SW 1271 (cell line): ENCODE results near the gene C11orf68.

Experiments
- DNase-seq, 2 experiments: peaks; one replicate each; lab custom pipeline; 2025; lab: John Stamatoyannopoulos, UW

C11orf68 gene

GRCh38 chr11:65890324-65891218, 28.3 kb downstream of the C11orf68 start, which contains the start of gene CCDC85B:
Gene CCDC85B (plus strand): TSS chr11:65890673. CDS start chr11:65890784, 111 bp downstream.
- DNase-seq, result peak; percentile 82 to 89

- peak; percentile 89 to 95 for DNase-seq
These were observed 30.6 kb downstream of the C11orf68 start, which contains the start of gene FIBP for GRCh38 chr11:65888163-65888814. Gene FIBP (minus strand): TSS chr11:65888471. CDS start chr11:65888418, 53 bp downstream.

- no peak for DNase-seq
These were observed 31.1 kb downstream of the C11orf68 start for GRCh38 chr11:65887723-65888162.

GRCh38 chr11:65886826-65887722, 31.8 kb downstream of the C11orf68 start:
- no peak for DNase-seq

- DNase-seq, result no peak
These were observed 32.9 kb downstream of the C11orf68 start for GRCh38 chr11:65885808-65886536.

- no peak for DNase-seq
These were observed 33.6 kb downstream of the C11orf68 start for GRCh38 chr11:65885231-65885630.

GRCh38 chr11:65884716-65885092, 34.2 kb downstream of the C11orf68 start:
- peak in 1 of 2 experiments; percentile 65 for DNase-seq

- DNase-seq, result no peak
These were observed 34.8 kb downstream of the C11orf68 start for GRCh38 chr11:65883786-65884715.

- DNase-seq, result no peak
These were observed 35.7 kb downstream of the C11orf68 start for GRCh38 chr11:65883058-65883761.

GRCh38 chr11:65882120-65883057, 36.5 kb downstream of the C11orf68 start:
- no peak for DNase-seq

- DNase-seq, result no peak
These were observed 37.9 kb downstream of the C11orf68 start for GRCh38 chr11:65880844-65881421.

GRCh38 chr11:65880027-65880426, 38.8 kb downstream of the C11orf68 start:
- no peak for DNase-seq

GRCh38 chr11:65879617-65880016, 39.2 kb downstream of the C11orf68 start, which contains the start of gene CTSW:
Gene CTSW (plus strand): TSS chr11:65879837. CDS start chr11:65879855, 18 bp downstream.
- DNase-seq, result no peak

GRCh38 chr11:65873318-65874156, 45.3 kb downstream of the C11orf68 start:
- DNase-seq, result peak; percentile 79 to 85

GRCh38 chr11:65872586-65873317, 46.1 kb downstream of the C11orf68 start, which contains the start of gene EFEMP2:
Gene EFEMP2 (minus strand): TSS chr11:65872800. CDS start chr11:65872354, 446 bp downstream.
- DNase-seq, result no peak
